ENCODE measurements around the gene PPP1R7.

DNA sequence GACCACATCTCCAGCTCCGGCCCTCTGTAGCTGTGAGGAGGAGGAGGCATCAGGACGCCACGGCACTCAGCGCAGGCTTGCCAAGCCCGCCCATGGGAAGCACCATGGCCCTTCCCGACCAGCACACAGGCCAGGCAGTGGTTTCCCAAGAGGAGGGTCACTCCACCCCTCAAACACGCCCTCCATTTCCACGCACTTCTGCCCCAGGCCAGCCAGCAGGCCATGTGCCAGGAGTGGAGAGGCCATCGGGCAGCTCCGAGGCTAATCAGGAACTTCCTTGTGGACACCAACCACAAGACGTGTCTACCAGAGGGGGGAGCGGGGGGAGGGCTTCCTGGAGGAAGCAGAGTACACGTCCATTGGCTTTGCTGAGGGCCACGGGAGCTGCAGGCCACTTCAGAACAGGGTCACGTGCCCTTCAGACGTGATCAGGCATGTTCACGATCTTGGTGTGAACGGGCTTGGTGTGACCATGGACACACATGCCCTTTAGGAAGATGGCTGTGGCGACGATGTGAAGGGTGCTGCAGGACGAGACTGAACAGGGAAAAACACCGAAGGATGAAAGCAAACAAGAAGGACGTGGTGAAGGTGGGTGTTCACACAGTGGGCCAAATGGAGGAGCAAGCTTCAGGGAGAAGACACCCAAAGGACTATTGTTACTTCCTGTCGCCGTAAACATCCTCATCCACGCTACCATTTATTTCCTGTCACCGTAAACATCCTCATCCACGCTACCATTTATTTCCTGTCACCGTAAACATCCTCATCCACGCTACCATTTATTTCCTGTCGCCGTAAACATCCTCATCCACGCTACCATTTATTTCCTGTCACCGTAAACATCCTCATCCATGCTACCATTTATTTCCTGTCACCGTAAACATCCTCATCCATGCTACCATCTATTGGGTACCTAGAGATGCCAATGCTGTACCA, 41.7 kb upstream of the PPP1R7 start:
- TF ChIP-seq, protein P1, sequence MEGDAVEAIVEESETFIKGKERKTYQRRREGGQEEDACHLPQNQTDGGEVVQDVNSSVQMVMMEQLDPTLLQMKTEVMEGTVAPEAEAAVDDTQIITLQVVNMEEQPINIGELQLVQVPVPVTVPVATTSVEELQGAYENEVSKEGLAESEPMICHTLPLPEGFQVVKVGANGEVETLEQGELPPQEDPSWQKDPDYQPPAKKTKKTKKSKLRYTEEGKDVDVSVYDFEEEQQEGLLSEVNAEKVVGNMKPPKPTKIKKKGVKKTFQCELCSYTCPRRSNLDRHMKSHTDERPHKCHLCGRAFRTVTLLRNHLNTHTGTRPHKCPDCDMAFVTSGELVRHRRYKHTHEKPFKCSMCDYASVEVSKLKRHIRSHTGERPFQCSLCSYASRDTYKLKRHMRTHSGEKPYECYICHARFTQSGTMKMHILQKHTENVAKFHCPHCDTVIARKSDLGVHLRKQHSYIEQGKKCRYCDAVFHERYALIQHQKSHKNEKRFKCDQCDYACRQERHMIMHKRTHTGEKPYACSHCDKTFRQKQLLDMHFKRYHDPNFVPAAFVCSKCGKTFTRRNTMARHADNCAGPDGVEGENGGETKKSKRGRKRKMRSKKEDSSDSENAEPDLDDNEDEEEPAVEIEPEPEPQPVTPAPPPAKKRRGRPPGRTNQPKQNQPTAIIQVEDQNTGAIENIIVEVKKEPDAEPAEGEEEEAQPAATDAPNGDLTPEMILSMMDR (IDR thresholded peaks at IDR 0.05; ENCODE audit: low read depth, low read length, missing input control) = no peak
- TF ChIP-seq RAD21 (IDR thresholded peaks at IDR 0.05) (no peak), HNF4A (conservative IDR thresholded peaks at IDR 0.05) (no peak), JUND (IDR thresholded peaks at IDR 0.05) (no peak), TAF1 (conservative IDR thresholded peaks at IDR 0.05) (no peak), FOXA1 (IDR thresholded peaks at IDR 0.05) (no peak)
- TF ChIP-seq, protein P2, sequence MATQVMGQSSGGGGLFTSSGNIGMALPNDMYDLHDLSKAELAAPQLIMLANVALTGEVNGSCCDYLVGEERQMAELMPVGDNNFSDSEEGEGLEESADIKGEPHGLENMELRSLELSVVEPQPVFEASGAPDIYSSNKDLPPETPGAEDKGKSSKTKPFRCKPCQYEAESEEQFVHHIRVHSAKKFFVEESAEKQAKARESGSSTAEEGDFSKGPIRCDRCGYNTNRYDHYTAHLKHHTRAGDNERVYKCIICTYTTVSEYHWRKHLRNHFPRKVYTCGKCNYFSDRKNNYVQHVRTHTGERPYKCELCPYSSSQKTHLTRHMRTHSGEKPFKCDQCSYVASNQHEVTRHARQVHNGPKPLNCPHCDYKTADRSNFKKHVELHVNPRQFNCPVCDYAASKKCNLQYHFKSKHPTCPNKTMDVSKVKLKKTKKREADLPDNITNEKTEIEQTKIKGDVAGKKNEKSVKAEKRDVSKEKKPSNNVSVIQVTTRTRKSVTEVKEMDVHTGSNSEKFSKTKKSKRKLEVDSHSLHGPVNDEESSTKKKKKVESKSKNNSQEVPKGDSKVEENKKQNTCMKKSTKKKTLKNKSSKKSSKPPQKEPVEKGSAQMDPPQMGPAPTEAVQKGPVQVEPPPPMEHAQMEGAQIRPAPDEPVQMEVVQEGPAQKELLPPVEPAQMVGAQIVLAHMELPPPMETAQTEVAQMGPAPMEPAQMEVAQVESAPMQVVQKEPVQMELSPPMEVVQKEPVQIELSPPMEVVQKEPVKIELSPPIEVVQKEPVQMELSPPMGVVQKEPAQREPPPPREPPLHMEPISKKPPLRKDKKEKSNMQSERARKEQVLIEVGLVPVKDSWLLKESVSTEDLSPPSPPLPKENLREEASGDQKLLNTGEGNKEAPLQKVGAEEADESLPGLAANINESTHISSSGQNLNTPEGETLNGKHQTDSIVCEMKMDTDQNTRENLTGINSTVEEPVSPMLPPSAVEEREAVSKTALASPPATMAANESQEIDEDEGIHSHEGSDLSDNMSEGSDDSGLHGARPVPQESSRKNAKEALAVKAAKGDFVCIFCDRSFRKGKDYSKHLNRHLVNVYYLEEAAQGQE (IDR thresholded peaks at IDR 0.05) = no peak
- TF ChIP-seq, protein P3, sequence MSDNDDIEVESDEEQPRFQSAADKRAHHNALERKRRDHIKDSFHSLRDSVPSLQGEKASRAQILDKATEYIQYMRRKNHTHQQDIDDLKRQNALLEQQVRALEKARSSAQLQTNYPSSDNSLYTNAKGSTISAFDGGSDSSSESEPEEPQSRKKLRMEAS (IDR thresholded peaks at IDR 0.05) = peak; percentile 11

Data from liver (tissue), 3 donors.